Measurements from ENCODE around the gene CTNND2. TPM values are rescaled to one million over a fixed set of nuclear protein-coding genes. Genes with fewer than 3 reads are reported as not detected.

Gene CTNND2
- total RNA-seq, 3 donors from 2014 or later (not counting 1 experiment from before 2014, with no cell fraction given) = not detected

GRCh38 chr5:11214864-11215644, 689.2 kb downstream of the CTNND2 start:
- TF ChIP-seq, protein P1, sequence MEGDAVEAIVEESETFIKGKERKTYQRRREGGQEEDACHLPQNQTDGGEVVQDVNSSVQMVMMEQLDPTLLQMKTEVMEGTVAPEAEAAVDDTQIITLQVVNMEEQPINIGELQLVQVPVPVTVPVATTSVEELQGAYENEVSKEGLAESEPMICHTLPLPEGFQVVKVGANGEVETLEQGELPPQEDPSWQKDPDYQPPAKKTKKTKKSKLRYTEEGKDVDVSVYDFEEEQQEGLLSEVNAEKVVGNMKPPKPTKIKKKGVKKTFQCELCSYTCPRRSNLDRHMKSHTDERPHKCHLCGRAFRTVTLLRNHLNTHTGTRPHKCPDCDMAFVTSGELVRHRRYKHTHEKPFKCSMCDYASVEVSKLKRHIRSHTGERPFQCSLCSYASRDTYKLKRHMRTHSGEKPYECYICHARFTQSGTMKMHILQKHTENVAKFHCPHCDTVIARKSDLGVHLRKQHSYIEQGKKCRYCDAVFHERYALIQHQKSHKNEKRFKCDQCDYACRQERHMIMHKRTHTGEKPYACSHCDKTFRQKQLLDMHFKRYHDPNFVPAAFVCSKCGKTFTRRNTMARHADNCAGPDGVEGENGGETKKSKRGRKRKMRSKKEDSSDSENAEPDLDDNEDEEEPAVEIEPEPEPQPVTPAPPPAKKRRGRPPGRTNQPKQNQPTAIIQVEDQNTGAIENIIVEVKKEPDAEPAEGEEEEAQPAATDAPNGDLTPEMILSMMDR (IDR thresholded peaks at IDR 0.05) = no peak
- H3K27me3 ChIP-seq (ENCODE audit: control insufficient read depth, insufficient read depth, low read length) = peaks cover 2% of the 10 kb centered on the region
- no peak overlapping the region for H3K4me3 Mint-ChIP-seq
- H3K4me3 ChIP-seq (ENCODE audit: low read length) = no peak overlapping the region
- H3K9me3 ChIP-seq (ENCODE audit: control insufficient read depth, insufficient read depth, low read length) = peaks cover 2% of the 10 kb centered on the region
- no peaks in the 10 kb centered on the region for H3K9me3 Mint-ChIP-seq
- H3K4me1 Mint-ChIP-seq = peaks cover 5 to 6% of the 10 kb centered on the region in 2 donors
- H3K36me3 ChIP-seq (ENCODE audit: control insufficient read depth, insufficient read depth, low read length) = no peaks in the 10 kb centered on the region
- DNase-seq (no peak), ATAC-seq (no peak)
- intact Hi-C loops (cut with micrococcal nuclease) = no loop called here
- peaks cover 0 to 6% of the 10 kb centered on the region in 2 donors for H3K27me3 Mint-ChIP-seq (ENCODE audit: low read depth in 2 of 2)
- WGBS (ENCODE audit: insufficient coverage) = 93% methylated on average over 5 of the region's 7 CpGs
- no peak overlapping the region for H3K27ac Mint-ChIP-seq
- H3K27ac ChIP-seq (ENCODE audit: low read length) = no peak overlapping the region
- H3K4me1 ChIP-seq (ENCODE audit: control insufficient read depth, insufficient read depth, low read length) = no peaks in the 10 kb centered on the region
- H3K36me3 Mint-ChIP-seq = no peaks in the 10 kb centered on the region

GRCh38 chr5:11212706-11213105, 691.5 kb downstream of the CTNND2 start:
- Histone ChIP-seq H3K36me3 (ENCODE audit: control insufficient read depth, insufficient read depth, low read length) (no peaks in the 10 kb centered on the region), H3K27ac (ENCODE audit: low read length) (no peak overlapping the region), H3K9me3 (ENCODE audit: control insufficient read depth, insufficient read depth, low read length) (peaks cover 2% of the 10 kb centered on the region), H3K4me3 (ENCODE audit: low read length) (no peak overlapping the region), H3K4me1 (ENCODE audit: control insufficient read depth, insufficient read depth, low read length) (no peaks in the 10 kb centered on the region), H3K27me3 (ENCODE audit: control insufficient read depth, insufficient read depth, low read length) (peaks cover 2% of the 10 kb centered on the region)
- Mint-ChIP-seq H3K4me3 (no peak overlapping the region), H3K9me3 (no peaks in the 10 kb centered on the region), H3K27me3 (ENCODE audit: low read depth in 2 of 2) (peaks cover 0 to 6% of the 10 kb centered on the region in 2 donors), H3K27ac (no peak overlapping the region), H3K36me3 (no peaks in the 10 kb centered on the region), H3K4me1 (peaks cover 5 to 6% of the 10 kb centered on the region in 2 donors)
- TF ChIP-seq, protein P1 (IDR thresholded peaks at IDR 0.05) = no peak
- WGBS (ENCODE audit: insufficient coverage) = 54% methylated on average over 3 of the region's 3 CpGs
- intact Hi-C loops (cut with micrococcal nuclease) = no loop called here
- ATAC-seq = no peak
- DNase-seq = no peak

- ATAC-seq = no peak
- Mint-ChIP-seq H3K4me3 (no peak overlapping the region), H3K9me3 (no peaks in the 10 kb centered on the region), H3K4me1 (no peaks in the 10 kb centered on the region), H3K27ac (no peak overlapping the region), H3K36me3 (no peaks in the 10 kb centered on the region), H3K27me3 (ENCODE audit: low read depth in 2 of 2) (peaks cover 0 to 2% of the 10 kb centered on the region in 2 donors)
- TF ChIP-seq, protein P1 (IDR thresholded peaks at IDR 0.05) = no peak
- Histone ChIP-seq H3K27ac (ENCODE audit: low read length) (no peak overlapping the region), H3K4me1 (ENCODE audit: control insufficient read depth, insufficient read depth, low read length) (no peaks in the 10 kb centered on the region), H3K4me3 (ENCODE audit: low read length) (no peak overlapping the region), H3K36me3 (ENCODE audit: control insufficient read depth, insufficient read depth, low read length) (no peaks in the 10 kb centered on the region), H3K9me3 (ENCODE audit: control insufficient read depth, insufficient read depth, low read length) (no peaks in the 10 kb centered on the region), H3K27me3 (ENCODE audit: control insufficient read depth, insufficient read depth, low read length) (no peaks in the 10 kb centered on the region)
- 91% methylated on average over 4 of the region's 4 CpGs for WGBS (ENCODE audit: insufficient coverage)
- intact Hi-C loops (cut with micrococcal nuclease) = no loop called here
- no peak for DNase-seq
These were observed 706.5 kb downstream of the CTNND2 start for GRCh38 chr5:11197726-11198125.

DNA sequence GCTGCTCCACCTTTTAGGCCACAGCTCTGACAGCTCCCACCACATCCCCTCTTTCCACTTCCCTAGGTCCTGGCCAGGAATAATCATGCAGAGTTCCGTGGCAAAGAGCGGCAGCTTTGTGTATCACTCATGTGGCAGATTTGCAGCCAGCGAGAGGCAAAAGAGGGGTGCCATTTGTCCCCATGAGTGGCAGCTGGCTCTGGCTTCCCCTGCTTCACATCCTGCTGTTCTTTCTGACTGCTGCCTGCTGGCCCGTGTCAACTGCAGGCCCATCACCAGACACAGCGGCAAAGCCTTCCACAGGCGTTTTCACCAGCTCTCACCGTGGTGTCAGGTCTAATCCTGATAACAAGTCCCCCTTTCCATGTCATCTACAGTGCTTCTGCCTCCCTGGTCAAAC, 712.6 kb downstream of the CTNND2 start:
- no peak overlapping the region for H3K4me3 Mint-ChIP-seq
- no peak for ATAC-seq
- Histone ChIP-seq H3K4me1 (ENCODE audit: control insufficient read depth, insufficient read depth, low read length) (no peaks in the 10 kb centered on the region), H3K36me3 (ENCODE audit: control insufficient read depth, insufficient read depth, low read length) (no peaks in the 10 kb centered on the region), H3K27me3 (ENCODE audit: control insufficient read depth, insufficient read depth, low read length) (no peaks in the 10 kb centered on the region), H3K4me3 (ENCODE audit: low read length) (no peak overlapping the region), H3K27ac (ENCODE audit: low read length) (no peak overlapping the region), H3K9me3 (ENCODE audit: control insufficient read depth, insufficient read depth, low read length) (no peaks in the 10 kb centered on the region)
- 88% methylated on average over 7 of the region's 7 CpGs for WGBS (ENCODE audit: insufficient coverage)
- no peaks in the 10 kb centered on the region for H3K4me1 Mint-ChIP-seq
- no peak for DNase-seq
- no peaks in the 10 kb centered on the region for H3K27me3 Mint-ChIP-seq (ENCODE audit: low read depth in 2 of 2)
- TF ChIP-seq, protein P1 (IDR thresholded peaks at IDR 0.05) = no peak
- no peaks in the 10 kb centered on the region for H3K36me3 Mint-ChIP-seq
- H3K27ac Mint-ChIP-seq = no peak overlapping the region
- intact Hi-C loops (cut with micrococcal nuclease) = no loop called here
- no peaks in the 10 kb centered on the region for H3K9me3 Mint-ChIP-seq
